GM19328 (cell line): ENCODE data around the gene BRI3BP.

Experiments
- ATAC-seq: cut with Tn5 transposase; IDR thresholded peaks from one replicate; pipeline ENCODE4 v1.9.1; 2021; ENCODE audit warnings: mild to moderate bottlenecking, moderate library complexity; ENCODE audit not compliant: unreplicated experiment

BRI3BP gene, protein sequence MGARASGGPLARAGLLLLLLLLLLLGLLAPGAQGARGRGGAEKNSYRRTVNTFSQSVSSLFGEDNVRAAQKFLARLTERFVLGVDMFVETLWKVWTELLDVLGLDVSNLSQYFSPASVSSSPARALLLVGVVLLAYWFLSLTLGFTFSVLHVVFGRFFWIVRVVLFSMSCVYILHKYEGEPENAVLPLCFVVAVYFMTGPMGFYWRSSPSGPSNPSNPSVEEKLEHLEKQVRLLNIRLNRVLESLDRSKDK

DNA sequence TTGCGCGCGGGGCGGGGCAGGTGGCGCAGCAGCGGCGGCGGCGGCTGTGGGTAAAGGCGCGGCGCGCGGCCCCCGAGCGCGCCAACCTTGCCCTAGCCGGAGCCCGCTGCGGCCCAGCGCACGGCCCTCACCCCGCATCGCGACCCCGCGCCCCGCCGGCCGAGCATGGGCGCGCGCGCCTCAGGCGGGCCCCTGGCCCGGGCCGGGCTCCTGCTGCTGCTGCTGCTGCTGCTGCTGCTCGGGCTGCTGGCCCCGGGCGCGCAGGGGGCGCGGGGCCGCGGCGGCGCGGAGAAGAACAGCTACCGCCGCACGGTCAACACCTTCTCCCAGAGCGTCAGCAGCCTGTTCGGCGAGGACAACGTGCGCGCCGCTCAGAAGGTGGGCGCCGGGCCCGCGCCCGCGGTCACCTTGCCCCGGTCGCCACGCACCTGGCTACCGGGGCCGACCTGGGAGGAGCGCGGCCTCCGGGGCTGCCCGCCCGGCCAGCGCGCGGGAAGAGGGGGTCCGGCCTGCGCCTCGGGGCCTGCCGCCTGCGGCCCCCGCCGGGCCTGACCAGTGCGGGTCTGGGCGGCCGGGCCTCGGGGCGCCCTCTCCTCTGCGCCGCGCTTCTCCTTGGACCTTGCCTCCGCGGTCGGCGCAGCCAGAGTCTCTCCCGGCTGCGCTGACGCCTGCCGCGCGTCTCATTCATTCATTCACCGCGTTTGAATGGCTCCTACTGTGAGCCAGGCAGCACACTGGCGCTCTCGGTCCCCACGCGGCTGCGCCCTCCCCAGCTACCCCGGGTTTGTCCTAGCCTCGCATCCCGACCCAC is at the start of gene BRI3BP:
TSS of gene BRI3BP (plus strand) at position 20 of the 811 bp plus-strand sequence. CDS start at position 166, 146 bp downstream.
- peak; percentile 46 for ATAC-seq

DNA sequence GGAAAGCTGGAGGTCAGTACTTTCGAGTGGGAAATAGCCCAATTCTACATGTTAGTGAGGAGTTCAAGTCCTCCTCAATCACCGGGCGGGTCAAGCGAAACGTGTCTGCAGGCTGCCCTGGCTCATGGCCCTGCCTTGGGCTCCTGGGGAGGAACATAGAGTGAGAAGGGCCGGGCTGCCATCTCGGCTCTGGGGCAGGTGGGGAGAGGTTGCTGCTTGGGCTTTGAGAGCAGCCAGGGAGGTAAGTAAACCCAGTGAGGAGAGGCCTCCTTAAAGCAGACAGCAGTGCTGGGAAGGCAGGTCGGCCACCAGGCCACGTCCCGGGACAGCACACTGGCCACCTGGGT is 47.0 kb upstream of the BRI3BP start:
- no peak for ATAC-seq

DNA sequence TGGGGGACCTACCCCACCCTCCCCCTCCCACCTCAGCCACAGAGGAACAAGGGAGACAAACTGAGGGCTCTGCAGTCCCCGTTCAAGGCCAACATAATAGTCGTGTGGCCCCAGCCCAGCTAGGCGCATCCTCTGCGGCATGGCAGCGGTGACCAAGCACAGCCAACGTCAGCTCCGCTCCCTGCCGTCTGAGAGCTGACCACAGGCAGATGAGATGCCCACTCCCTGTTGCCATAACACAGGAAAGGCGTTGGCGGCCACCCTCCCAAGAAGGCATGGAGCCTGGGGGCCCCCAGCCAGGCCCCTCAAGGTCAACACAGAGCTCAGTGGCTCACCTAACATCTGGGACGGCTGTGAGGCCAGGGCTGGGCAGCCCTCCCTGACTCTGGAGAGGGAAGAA is 46.4 kb upstream of the BRI3BP start:
- no peak for ATAC-seq

DNA sequence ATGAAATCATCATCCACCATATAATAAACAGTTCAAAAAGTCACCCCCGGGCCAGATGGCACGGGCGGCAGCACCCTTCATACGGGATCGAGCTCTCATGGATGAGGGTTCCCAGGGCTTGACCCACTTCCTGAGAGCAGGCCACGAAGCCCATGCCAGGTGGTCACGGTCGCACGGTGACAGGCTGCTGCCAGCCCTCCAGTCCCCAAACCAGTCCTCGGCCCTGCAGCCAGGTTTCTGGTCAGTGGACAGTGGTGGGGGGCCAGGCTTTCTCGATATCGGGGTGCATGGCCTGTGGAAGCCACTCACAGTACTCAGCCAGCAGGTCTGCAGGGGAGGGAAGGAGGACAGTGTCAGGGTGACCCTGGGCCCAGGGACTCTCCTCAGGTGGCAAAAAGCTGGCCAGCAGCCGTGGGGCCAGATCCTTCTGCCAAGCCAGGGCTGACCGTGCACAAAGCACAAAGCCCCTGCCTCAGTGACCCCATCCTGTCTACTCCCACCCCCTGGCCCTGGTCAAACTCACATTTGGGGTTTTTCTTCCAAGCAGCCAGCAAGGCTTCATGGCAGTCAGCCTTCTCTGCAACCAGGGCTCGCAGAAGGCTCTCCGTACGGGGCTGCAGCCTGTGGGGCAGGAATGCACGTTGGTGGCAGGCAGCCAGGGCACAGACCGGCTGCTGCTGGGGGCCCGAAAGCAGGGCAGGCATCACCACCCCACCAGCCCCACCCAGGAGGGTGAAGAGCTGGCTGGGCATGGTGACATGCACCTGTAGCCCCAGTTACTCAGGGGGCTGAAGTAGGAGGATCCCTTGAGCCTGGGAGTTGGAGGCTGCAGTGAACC is 45.7 kb upstream of the BRI3BP start:
- no peak for ATAC-seq

DNA sequence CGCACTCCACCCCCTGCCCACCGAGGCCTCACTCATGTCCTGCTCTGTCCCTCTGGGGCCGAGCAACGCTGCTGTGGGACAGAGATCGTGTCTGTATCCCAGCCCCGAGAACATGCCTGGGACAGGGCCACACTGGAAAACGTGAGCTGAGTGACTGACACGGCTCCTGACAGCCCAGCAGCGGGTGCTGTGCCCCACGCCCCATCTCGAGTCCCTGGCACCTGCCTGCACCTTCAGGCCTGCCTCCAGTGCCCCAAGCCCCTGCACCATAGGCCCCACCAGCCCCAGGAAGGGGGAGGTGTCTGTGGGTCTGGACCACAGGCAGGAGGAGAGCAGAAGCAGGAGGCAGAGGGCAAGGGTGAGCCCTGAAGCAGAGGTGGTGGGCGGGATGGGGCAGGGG is 44.4 kb upstream of the BRI3BP start:
- no peak for ATAC-seq

DNA sequence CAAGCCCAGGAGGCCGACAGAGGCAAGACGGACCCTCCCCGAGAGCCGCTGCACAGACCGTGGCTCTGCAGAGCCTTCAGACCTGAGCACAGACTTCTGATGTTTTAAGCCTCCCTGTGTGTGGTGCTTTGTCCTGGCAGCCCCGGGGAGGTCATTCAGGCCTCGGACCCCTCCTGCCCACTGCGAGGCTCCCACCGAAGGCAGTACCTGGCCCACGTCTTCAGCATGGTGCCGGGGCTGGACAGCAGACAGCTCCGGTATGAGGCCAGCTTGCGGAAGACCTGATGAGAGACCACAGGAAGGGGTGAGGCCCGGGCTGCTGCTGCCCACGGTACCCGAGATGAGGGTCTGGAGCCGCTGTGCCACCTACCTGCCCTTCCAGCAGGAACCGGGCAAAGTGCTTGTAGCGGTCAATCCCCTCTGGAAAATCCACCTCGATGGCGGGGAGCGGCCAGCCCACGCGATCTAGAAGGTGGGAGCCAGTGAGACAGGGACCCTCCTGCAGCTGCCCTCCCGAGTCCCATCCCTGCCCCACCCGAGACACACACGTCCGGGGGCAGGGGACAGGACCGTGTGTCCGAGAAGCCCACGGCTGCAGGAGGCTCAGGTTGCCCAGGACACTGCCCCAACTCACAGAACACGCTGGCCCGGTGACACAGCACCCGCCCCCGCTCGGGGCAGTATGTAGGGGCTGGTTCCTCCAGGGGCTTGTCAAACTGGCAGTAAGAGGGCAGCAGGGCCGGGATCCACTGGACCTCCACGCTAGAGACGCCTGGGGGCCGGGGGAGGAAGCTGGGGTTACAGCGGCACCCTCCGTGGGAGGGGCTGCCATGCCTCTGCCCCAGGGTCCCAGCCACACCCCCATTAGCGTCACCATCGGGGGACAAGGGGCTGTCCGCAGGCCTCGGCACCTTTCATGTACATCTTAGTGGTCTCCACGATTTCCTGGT is 43.4 kb upstream of the BRI3BP start:
- ATAC-seq, result no peak

DNA sequence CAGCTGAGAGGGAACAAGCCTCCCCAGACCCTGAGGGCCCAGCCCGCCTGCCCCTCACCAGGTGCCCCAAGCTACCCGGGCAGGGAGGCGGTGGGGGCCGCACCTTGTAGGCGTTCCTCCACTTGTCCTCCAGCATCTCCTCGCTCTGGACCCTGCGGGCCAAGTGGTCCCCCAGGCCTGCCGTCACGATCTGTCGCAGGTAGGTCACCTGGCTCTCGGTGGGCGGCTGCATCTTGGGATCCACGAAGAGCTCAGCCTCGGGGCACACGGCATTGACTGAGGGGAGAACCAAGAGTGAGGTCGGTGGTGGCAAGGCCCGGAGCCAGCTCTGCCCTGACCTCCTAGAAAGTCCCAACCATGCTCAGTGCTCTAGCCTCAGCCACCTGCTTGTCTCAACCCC is 41.1 kb upstream of the BRI3BP start:
- no peak for ATAC-seq

DNA sequence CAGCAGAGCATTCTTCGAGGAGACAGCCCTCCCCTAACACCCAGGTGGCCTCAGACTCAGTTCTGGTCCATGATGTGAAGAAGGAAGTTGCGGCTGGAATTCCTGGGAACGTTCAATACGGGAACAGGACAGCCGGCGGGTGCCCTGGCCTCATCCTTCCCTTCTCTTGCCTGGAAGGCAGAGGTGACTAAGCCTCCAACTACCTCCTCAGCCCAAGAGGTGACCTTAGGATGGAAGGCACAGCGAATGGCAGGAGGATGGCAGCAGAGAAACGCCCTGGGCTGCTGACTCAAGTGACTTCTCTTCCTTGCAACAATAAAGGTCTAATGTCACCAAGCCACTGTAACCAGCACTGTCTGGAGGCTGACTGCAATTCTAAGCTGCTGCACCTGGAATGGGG is 40.6 kb upstream of the BRI3BP start:
- ATAC-seq, result no peak

DNA sequence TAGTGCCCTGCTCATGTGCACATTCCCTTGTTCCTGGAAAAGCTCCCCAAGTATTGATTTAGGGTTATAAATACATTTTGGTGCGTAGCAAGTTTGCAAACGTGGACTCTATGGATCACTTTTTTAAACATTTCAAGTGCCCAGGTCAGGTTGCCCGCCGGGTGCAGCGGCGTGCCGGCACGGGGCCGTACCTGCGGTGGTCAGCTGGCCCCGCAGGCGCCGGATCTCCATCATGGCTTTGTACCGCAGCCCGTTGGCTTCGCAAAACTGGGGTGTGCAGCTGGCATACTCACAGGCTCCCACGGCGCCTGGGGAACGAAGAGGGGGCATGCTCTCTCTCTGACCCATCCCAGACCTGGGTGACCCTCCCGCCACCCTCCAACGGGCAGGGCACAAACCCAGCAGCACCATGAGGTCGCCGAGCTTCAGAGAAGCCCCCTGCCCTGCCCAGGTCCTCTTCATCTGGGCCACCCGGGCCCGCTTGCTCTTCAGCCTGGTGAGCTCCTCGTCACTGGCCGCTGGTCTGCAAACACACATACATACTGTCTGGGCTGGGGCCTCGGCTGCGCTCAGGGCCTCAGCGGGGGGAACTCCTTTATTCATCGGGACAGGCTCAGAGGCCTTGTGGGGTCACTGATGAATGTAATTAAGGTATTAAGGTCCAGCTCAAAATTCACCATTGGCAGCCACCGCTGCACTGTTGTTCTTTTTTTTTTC is 39.6 kb upstream of the BRI3BP start:
- no peak for ATAC-seq

DNA sequence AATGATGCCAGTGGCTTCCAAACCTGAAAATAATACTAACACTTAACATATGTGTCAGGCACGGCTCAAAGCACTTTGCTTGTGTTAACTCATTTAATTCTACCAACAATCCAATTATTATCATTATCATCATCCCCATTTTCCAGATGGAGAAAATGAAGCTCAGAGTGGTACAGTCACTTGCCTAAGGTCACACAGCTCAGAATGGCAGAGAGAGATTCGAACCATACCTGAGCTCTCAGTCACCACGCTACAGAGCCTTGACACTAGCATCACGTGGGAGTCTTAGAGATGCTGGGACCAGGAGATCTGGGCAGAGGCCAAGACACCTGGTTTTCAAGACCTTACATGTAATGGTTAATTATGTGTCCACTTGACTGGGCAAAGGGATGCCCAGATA is 38.7 kb upstream of the BRI3BP start:
- ATAC-seq, result no peak

DNA sequence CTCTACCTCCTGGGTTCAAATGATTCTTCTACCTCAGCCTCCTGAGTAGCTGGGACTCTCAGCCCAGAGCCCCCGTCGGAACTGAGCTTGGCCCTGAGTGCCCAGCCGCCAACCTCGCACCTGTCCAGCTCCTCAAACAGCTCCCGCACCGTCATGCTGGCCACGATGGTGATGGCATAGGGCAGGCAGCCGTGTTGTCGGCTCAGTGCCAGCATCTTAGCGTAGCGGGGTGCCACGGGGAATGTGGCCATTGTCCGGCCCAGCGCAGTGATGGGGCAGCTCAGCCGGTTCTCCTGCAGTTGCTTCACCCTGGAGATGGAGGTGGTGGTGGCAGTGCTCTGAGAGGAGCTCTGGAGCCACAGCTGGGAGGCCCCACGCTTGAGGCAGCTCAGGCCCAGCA is 36.9 kb upstream of the BRI3BP start:
- no peak for ATAC-seq

DNA sequence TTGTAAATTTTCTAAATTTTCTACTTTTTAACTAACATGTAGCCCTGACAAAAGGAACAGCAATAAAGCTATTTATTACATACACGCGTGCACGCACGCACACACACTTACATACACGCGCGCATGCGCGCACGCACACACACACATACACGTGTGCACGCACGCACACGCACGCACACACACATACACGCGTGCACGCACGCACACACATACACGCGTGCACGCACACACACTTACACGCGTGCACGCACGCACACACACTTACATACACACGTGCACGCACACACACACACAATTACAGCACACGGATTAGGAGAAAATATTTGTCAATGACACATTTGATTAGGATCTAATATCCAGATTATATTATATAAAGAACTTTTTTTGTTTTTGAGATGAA is 32.4 kb upstream of the BRI3BP start:
- no peak for ATAC-seq

DNA sequence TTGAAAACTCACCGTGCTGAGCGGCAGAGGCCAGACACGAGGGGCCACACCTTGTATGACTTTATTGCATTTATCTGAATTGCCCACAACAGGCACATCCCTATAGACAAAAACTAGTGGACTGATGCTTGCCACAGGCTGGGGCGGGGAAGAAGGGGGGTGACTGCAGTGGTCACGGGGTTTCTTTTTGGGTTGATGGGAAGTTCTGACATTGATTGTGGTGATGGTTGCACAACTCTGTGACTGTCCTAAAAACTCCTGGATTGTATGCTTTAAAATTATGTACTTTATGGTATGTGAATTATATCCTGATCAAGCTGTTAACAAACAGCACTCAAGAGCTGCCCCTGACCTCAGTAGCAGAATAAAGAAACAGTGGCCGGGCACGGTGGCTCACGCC is 30.2 kb upstream of the BRI3BP start:
- ATAC-seq, result no peak

DNA sequence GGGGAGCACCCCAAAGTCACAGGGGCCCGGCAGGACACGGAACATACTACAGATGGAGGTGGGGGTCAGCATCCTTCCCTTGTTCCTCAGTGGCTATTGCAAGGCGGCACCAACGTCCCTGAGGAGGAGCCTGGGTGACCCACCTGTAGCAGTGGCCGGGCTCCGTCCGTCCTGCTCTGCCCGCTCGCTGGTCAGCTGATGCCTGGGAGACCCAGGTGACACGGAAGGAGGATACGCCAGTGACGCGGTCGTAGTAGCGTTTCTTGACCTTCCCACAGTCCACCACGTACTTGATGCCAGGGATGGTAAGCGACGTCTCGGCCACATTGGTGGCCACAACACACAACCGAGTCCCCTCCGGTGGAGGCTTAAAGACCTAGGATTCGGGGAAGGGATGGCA is 29.2 kb upstream of the BRI3BP start:
- ATAC-seq, result no peak

DNA sequence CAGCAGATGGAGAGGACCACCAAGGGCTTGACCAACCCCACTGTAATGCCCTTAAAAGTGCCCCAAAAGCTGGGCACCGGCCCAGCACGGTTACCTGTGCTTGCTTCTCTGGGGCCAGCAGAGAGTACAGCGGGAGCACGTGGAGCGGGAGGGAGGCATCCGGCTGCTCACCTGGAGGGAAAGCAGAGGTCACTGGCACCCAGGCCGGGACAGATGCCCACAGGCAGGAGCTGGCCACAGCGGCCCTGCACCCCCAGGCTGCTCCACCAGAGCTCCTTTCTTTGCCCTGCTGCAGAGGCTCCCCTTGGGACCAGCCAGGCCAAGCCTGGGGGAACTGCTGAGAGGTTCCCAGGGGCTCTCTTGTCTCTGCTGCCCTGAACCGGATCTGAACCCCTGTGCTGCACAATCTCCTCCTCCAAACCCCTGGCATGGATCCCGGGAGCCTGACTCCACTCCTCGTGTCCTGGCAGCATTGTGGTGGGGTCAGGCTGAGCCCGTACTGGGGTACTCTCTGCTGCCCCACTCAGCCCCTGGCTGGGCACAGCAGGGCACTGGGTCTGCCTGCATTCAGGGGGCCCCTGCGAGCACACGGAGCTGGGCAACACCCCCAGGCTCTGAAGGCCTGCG is 28.5 kb upstream of the BRI3BP start:
- no peak for ATAC-seq

DNA sequence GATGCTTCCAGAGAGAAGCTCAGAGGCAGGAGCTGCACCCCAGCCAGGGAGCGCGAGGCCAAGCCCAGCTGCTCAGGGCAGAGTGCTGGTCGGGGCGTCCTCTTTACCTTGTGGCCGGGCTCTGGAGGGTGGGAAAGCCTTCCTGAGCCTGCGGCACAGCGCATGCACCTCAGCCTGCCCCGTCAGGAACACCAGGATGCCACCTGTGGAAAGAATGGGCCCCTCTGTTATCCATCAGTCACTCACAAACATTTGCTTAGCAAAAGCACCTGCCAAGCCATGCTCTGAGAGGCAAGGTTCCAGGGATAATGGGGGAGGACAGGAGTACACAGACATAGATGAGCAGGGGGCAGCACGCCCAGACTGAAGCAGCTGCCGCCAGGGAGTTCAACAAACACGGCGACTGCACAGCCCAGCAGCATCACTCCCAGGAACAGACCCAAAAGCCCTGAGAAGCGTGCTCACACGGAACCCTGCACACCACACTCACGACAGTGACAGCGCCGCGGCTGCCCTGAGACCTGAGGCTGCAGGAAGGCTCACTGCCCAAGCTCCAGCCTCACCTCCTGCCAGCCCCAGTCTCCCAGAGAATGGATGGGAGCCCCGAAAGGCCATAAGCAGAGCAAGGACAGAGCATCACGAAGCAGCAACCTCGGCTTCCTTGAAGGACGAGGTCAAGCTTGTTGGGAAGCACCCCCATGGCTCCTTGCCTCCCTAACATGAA is 26.3 kb upstream of the BRI3BP start:
- no peak for ATAC-seq

DNA sequence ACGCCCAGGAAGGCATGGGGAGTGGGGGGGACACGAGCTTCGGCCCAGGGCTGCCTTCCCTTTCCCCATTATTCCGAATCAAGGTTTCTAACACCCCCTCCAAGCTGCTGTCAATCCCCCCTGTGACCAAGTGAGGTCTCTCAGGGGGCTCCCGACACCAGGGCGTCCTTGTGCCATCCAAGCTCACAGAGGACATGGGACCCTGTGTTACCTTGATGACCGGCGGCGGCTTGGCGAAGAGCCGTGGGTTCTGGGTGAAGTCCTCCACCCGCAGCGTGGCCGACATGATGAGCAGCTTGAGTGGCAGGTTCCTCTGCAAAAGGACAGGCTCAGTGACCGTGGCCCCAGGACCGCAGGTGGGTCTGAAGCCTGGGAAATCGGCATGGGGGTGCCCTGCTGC is 24.8 kb upstream of the BRI3BP start:
- no peak for ATAC-seq

DNA sequence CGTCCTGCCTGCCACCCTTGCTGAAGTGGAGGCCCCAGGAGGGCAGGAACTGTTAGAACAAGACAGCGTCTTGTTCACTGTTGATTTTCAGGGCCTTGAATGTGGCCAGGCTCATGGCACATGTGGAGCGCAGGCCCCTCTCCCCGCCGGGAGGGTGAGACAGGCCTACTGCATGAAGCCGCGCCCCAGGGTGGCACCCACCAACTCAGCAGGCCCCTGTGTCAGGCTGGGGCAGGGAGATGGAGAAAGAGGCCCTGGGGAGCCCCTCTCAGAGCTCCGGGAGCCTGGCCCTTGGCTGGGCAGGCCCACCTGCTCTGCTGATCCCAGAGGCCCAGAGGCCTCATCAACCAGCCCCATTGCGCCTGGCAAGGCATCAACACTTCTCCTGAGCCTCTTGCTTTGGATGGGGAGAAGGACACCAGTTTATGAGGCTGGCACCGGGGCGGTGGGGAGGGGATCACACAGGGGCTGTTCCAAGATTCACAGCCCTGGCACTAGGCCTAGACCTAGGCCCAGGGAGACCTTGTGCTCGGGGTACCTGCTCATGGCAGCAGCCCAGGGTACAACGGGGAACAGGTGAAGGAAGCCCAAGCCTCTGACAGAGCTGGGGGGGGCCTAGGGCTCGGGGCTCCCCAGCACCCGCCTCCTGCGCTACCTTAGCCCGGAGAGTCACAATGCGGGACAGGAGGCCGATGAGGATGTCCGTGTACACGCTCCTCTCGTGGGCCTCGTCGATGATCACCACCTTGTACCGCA is 22.6 kb upstream of the BRI3BP start:
- ATAC-seq, result no peak
